ENCODE data around the gene DCAF4. TPM values are rescaled to one million over a fixed set of nuclear protein-coding genes. Genes with fewer than 3 reads are reported as not detected.

Gene DCAF4
- total RNA-seq, 1 donor from 2014 or later, result 23.2 TPM

- Mint-ChIP-seq H3K27ac (no peak overlapping the region), H3K27me3 (ENCODE audit: low read depth) (peaks cover 3% of the 10 kb centered on the region), H3K9me3 (no peaks in the 10 kb centered on the region), H3K36me3 (no peaks in the 10 kb centered on the region), H3K4me3 (no peak overlapping the region), H3K4me1 (peaks cover 14% of the 10 kb centered on the region)
- DNase-seq (ENCODE audit: low spot score in 2 of 2, unreplicated experiment in 2 of 2), result no peak
- TF ChIP-seq, protein P1, sequence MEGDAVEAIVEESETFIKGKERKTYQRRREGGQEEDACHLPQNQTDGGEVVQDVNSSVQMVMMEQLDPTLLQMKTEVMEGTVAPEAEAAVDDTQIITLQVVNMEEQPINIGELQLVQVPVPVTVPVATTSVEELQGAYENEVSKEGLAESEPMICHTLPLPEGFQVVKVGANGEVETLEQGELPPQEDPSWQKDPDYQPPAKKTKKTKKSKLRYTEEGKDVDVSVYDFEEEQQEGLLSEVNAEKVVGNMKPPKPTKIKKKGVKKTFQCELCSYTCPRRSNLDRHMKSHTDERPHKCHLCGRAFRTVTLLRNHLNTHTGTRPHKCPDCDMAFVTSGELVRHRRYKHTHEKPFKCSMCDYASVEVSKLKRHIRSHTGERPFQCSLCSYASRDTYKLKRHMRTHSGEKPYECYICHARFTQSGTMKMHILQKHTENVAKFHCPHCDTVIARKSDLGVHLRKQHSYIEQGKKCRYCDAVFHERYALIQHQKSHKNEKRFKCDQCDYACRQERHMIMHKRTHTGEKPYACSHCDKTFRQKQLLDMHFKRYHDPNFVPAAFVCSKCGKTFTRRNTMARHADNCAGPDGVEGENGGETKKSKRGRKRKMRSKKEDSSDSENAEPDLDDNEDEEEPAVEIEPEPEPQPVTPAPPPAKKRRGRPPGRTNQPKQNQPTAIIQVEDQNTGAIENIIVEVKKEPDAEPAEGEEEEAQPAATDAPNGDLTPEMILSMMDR (IDR thresholded peaks at IDR 0.05; ENCODE audit: unreplicated experiment), result no peak
Observed at GRCh38 chr14:72929316-72930080, 3.2 kb downstream of the DCAF4 start.

- Mint-ChIP-seq H3K4me3 (no peak overlapping the region), H3K27me3 (ENCODE audit: low read depth) (no peaks in the 10 kb centered on the region), H3K27ac (no peak overlapping the region), H3K4me1 (no peaks in the 10 kb centered on the region), H3K36me3 (peaks cover 12% of the 10 kb centered on the region), H3K9me3 (no peaks in the 10 kb centered on the region)
- no peak for DNase-seq (ENCODE audit: low spot score in 2 of 2, unreplicated experiment in 2 of 2)
- TF ChIP-seq, protein P1 (IDR thresholded peaks at IDR 0.05; ENCODE audit: unreplicated experiment), result no peak
Observed at GRCh38 chr14:72932893-72933292, 6.6 kb downstream of the DCAF4 start.

DNA sequence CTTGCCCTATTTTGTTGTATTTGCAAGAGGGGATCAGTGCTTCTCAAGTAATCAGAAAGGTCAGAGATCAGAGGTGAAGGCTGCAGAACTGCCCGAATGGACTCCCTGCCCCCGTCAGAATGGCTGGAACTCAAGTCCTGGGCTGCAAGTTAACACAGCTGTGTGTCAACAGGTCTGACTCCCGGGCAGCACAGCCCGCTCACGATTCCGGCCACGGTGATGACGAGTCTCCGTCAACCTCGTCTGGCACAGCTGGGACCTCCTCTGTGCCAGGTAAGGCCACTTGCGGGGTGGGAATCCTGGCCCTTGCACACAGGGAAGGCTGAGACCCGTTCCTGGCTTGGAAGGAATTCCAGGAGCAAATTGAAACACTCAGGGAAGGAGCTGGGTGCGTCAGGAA is 13.4 kb downstream of the DCAF4 start:
- Mint-ChIP-seq H3K36me3 (peaks cover 47% of the 10 kb centered on the region), H3K4me3 (no peak overlapping the region), H3K4me1 (no peaks in the 10 kb centered on the region), H3K27ac (no peak overlapping the region), H3K9me3 (no peaks in the 10 kb centered on the region), H3K27me3 (ENCODE audit: low read depth) (no peaks in the 10 kb centered on the region)
- TF ChIP-seq, protein P1 (IDR thresholded peaks at IDR 0.05; ENCODE audit: unreplicated experiment), result no peak
- no peak for DNase-seq (ENCODE audit: low spot score in 2 of 2, unreplicated experiment in 2 of 2)

GRCh38 chr14:72941286-72941985 is 15.2 kb downstream of the DCAF4 start:
- peaks cover 53% of the 10 kb centered on the region for H3K36me3 Mint-ChIP-seq
- H3K9me3 Mint-ChIP-seq, result no peaks in the 10 kb centered on the region
- H3K27ac Mint-ChIP-seq, result no peak overlapping the region
- H3K4me1 Mint-ChIP-seq, result no peaks in the 10 kb centered on the region
- TF ChIP-seq, protein P1 (IDR thresholded peaks at IDR 0.05; ENCODE audit: unreplicated experiment), result no peak
- no peak overlapping the region for H3K4me3 Mint-ChIP-seq
- H3K27me3 Mint-ChIP-seq (ENCODE audit: low read depth), result no peaks in the 10 kb centered on the region
- no peak for DNase-seq (ENCODE audit: low spot score in 2 of 2, unreplicated experiment in 2 of 2)

GRCh38 chr14:72942934-72943333 is 16.7 kb downstream of the DCAF4 start:
- no peaks in the 10 kb centered on the region for H3K9me3 Mint-ChIP-seq
- no peak for DNase-seq (ENCODE audit: low spot score in 2 of 2, unreplicated experiment in 2 of 2)
- TF ChIP-seq, protein P1 (IDR thresholded peaks at IDR 0.05; ENCODE audit: unreplicated experiment), result no peak
- H3K4me3 Mint-ChIP-seq, result no peak overlapping the region
- no peaks in the 10 kb centered on the region for H3K27me3 Mint-ChIP-seq (ENCODE audit: low read depth)
- peaks cover 41% of the 10 kb centered on the region for H3K36me3 Mint-ChIP-seq
- H3K4me1 Mint-ChIP-seq, result no peaks in the 10 kb centered on the region
- H3K27ac Mint-ChIP-seq, result no peak overlapping the region

All from mesothelial cell of epicardium (in vitro differentiated cells).